OCI-LY3 (cell line): ENCODE measurements around the gene KCNH2.

Source experiments
- H2AFZ ChIP-seq: fragments of 200-600, 300-600 bp; shearing (Covaris generic); 2 replicates; pipeline ENCODE4 v1.6.0; 2014; ENCODE audit warnings: antibody characterized with exemption, low read depth, low read length
- H3K27ac ChIP-seq: fragments of 200-600, 300-600 bp; sonication (generic); 2 replicates; pipeline ENCODE4 v1.5.1; 2014; ENCODE audit warnings: mild to moderate bottlenecking, low read length, moderate library complexity, mixed read lengths
- H3K27me3 ChIP-seq: fragments of 200-600, 300-600 bp; sonication (generic); 2 replicates; pipeline ENCODE4 v1.6.1; 2014; ENCODE audit warnings: low read depth, low read length, mixed read lengths
- H3K36me3 ChIP-seq: fragments of 200-600, 300-600 bp; sonication (generic); replicated peaks from 2 replicates; pipeline ENCODE3; 2014; ENCODE audit warnings: low read depth, low read length, mixed read lengths
- H3K4me1 ChIP-seq: fragments of 300-600, 200-600 bp; sonication (generic); 2 replicates; pipeline ENCODE4 v1.6.1; 2014; ENCODE audit warnings: low read length, mixed read lengths
- H3K4me2 ChIP-seq: fragments of 200-600, 300-600 bp; sonication (generic); 2 replicates; pipeline ENCODE4 v1.6.1; 2014; ENCODE audit warnings: low read length, mixed read lengths
- H3K4me3 ChIP-seq: fragments of 300-600, 200-600 bp; sonication (generic); 2 replicates; pipeline ENCODE4 v1.5.1; 2014; ENCODE audit warnings: antibody characterized with exemption, mild to moderate bottlenecking, low read length, moderate library complexity
- H3K79me2 ChIP-seq: fragments of 300-600, 200-600 bp; shearing (Covaris generic); 2 replicates; pipeline ENCODE4 v1.6.1; 2014; ENCODE audit warnings: mild to moderate bottlenecking, low read length, mixed read lengths
- H3K9ac ChIP-seq: fragments of 300-600, 200-600 bp; shearing (Covaris generic); 2 replicates; pipeline ENCODE4 v1.6.0; 2014; ENCODE audit warnings: mild to moderate bottlenecking, low read length, moderate library complexity
- H3K9me3 ChIP-seq: fragments of 200-600, 300-600 bp; shearing (Covaris generic); 2 replicates; pipeline ENCODE4 v1.6.1; 2014; ENCODE audit warnings: low read length, mixed read lengths; ENCODE audit not compliant: insufficient read depth
- H4K20me1 ChIP-seq: fragments of 200-600, 300-600 bp; sonication (generic); 2 replicates; pipeline ENCODE4 v1.6.1; 2016; ENCODE audit warnings: low read length, mixed read lengths; ENCODE audit not compliant: insufficient read depth
- EZH2phosphoT487 ChIP-seq: fragments of 200-600 bp; shearing (Covaris generic); IDR thresholded peaks from 2 replicates; pipeline ENCODE4 v1.6.1; 2018; ENCODE audit warnings: antibody characterized with exemption, mixed run types, low read depth
- TF ChIP-seq, protein P1 (sequence below): fragments of 200-600, 300-600 bp; sonication (generic); IDR thresholded peaks from 2 replicates; pipeline ENCODE4 v1.5.1; 2014; ENCODE audit warnings: antibody characterized with exemption, low read length, low read depth

The KCNH2 gene

DNA sequence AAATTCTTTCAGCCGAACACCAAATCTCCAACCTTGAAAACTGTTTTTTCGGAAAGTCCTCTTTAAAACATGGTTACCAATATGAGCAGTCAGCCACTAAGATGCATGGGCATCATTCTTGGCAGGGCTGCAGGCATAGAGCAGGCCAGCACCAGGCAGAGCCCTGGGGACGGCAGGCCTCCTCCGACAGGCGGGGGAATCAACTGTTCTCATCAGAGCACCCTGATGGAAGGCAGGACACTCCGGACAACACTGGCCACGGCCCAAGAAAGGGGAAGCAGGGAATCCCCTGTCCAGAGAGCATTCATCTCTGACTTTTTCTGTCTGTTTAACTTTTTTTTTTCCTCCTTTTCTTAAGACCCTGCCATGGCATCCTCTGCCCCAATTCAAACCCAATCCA lies 11.3 kb upstream of the KCNH2 start:
- H4K20me1 ChIP-seq, result no peaks in the 10 kb centered on the region
- no peak overlapping the region for H3K4me3 ChIP-seq
- no peak for TF ChIP-seq EZH2phosphoT487
- TF ChIP-seq, protein P1, sequence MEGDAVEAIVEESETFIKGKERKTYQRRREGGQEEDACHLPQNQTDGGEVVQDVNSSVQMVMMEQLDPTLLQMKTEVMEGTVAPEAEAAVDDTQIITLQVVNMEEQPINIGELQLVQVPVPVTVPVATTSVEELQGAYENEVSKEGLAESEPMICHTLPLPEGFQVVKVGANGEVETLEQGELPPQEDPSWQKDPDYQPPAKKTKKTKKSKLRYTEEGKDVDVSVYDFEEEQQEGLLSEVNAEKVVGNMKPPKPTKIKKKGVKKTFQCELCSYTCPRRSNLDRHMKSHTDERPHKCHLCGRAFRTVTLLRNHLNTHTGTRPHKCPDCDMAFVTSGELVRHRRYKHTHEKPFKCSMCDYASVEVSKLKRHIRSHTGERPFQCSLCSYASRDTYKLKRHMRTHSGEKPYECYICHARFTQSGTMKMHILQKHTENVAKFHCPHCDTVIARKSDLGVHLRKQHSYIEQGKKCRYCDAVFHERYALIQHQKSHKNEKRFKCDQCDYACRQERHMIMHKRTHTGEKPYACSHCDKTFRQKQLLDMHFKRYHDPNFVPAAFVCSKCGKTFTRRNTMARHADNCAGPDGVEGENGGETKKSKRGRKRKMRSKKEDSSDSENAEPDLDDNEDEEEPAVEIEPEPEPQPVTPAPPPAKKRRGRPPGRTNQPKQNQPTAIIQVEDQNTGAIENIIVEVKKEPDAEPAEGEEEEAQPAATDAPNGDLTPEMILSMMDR, result no peak
- H3K9me3 ChIP-seq, result peaks cover 9% of the 10 kb centered on the region; the same call in 1 of the 2 replicates
- no peaks in the 10 kb centered on the region for H3K27me3 ChIP-seq
- peaks cover 3% of the 10 kb centered on the region for H3K36me3 ChIP-seq
- H3K79me2 ChIP-seq, result no peaks in the 10 kb centered on the region
- H3K4me1 ChIP-seq, result peaks cover 10% of the 10 kb centered on the region
- H3K9ac ChIP-seq, result no peak overlapping the region
- no peak overlapping the region for H2AFZ ChIP-seq
- no peak overlapping the region for H3K27ac ChIP-seq
- H3K4me2 ChIP-seq, result no peak overlapping the region

DNA sequence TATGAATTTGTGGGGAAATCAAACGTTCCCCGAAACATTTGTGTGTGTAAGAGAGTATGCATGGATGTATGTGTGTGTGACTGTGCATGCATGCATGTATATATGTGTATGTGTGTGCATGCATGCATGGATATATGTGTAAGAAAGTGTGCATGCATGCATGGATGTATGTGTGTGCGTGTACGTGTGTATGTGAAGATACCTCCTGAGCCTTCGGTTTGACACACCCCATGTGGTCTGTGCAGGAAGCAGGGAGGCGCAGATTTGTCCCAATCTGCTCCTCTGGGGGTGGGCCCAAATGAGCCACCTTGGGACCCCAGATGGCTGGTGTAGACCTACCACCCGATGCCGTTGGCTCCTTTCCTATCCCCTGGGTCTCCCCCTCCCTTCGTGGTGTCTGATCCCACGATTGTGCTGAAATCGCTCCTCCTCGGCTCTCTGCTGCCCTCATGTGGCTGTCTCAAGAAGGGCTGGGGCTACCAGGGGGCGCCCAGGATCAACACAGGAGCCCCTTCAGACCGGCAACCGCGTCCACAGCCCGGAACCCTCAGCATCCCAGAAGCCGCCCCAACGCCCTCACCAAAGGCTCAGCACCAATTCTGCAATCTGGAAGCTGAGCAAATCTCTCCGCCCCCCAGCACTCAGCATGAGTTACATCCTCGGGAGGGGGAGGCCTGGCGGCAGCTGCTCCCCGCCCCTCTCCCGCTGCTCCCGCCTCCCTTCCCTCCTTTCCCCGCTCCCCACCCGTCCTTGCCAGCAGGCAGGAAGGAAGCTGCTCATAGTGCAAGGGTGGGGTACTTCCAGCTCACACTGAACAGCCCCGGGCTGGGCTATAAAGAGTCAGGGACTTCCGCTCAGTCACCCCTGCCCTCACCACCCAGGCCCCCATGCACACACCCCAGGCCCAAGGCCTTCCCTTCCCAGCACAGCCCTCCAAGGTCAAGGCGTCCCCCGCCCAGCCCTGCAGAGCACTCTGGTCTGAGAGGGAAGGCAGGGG lies 10.4 kb upstream of the KCNH2 start:
- peak overlapping the region; percentile 85 for H3K4me2 ChIP-seq
- peaks cover 10% of the 10 kb centered on the region for H3K4me1 ChIP-seq
- peaks cover 4% of the 10 kb centered on the region; the same call in 1 of the 2 replicates for H3K27me3 ChIP-seq
- H3K4me3 ChIP-seq, result peak overlapping the region; percentile 68
- H4K20me1 ChIP-seq, result no peaks in the 10 kb centered on the region
- TF ChIP-seq, protein P1, result peak; percentile 91
- no peak for TF ChIP-seq EZH2phosphoT487
- peaks cover 3% of the 10 kb centered on the region for H3K36me3 ChIP-seq
- H3K9ac ChIP-seq, result no peak overlapping the region
- H3K27ac ChIP-seq, result no peak overlapping the region
- peaks cover 9% of the 10 kb centered on the region; the same call in 1 of the 2 replicates for H3K9me3 ChIP-seq
- H2AFZ ChIP-seq, result peak overlapping the region; percentile 60; the same call in 1 of the 2 replicates
- H3K79me2 ChIP-seq, result no peaks in the 10 kb centered on the region

DNA sequence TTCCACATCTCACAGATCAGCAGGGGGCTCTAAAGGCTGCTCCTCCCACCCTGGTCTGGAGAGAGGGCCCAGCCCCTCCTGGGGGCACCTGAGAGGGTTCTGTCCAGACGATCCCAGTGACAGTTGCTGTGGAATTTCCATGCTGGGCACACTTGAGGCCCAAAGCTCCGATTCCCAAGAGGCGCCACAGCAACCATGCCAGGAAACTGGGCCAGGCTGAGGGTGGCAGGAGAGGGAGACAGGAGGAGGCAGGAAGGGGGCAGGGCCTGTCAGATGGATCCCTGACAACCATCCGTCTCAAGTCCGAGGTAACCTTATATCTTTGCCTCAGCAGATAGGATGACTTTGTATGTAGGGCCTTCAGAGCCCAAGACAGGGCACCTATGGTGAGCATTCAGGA lies 8.4 kb upstream of the KCNH2 start:
- no peaks in the 10 kb centered on the region for H3K79me2 ChIP-seq
- peaks cover 3% of the 10 kb centered on the region for H3K36me3 ChIP-seq
- no peak overlapping the region for H3K4me3 ChIP-seq
- H3K4me2 ChIP-seq, result peak overlapping the region; percentile 55
- TF ChIP-seq, protein P1, result no peak
- TF ChIP-seq EZH2phosphoT487, result no peak
- peaks cover 10% of the 10 kb centered on the region for H3K4me1 ChIP-seq
- H4K20me1 ChIP-seq, result no peaks in the 10 kb centered on the region
- H3K9me3 ChIP-seq, result peaks cover 9% of the 10 kb centered on the region; the same call in 1 of the 2 replicates
- no peak overlapping the region for H2AFZ ChIP-seq
- no peak overlapping the region for H3K27ac ChIP-seq
- H3K9ac ChIP-seq, result no peak overlapping the region
- peaks cover 23% of the 10 kb centered on the region for H3K27me3 ChIP-seq

DNA sequence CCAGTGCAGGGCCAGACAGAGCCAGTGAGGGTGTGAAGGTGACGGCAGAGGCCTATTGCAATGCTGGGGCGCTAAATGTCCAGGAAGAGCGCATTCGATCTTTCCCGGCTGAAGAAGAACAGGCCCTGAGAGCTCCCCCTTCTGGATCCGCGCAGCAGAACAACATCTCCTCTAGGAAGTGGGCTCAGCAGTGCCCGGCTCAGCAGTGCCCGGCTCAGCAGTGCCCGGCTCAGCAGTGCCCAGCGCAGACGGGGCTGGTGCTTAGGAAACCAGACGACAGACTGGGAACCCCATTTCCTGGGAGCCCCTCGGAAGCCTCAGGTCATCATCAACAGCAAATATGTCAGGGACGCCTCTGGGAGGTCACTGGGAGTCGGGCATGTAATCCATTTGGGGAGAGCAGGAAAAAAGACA lies 8.0 kb upstream of the KCNH2 start:
- peaks cover 9% of the 10 kb centered on the region; the same call in 1 of the 2 replicates for H3K9me3 ChIP-seq
- peaks cover 10% of the 10 kb centered on the region for H3K4me1 ChIP-seq
- H3K79me2 ChIP-seq, result no peaks in the 10 kb centered on the region
- no peak overlapping the region; the same call in 1 of the 2 replicates for H3K4me3 ChIP-seq
- no peak overlapping the region for H2AFZ ChIP-seq
- H4K20me1 ChIP-seq, result no peaks in the 10 kb centered on the region
- peak overlapping the region; percentile 55 for H3K4me2 ChIP-seq
- H3K36me3 ChIP-seq, result peaks cover 3% of the 10 kb centered on the region
- H3K27me3 ChIP-seq, result peaks cover 28% of the 10 kb centered on the region
- H3K27ac ChIP-seq, result no peak overlapping the region
- H3K9ac ChIP-seq, result no peak overlapping the region
- no peak for TF ChIP-seq EZH2phosphoT487
- TF ChIP-seq, protein P1, result peak; percentile 68
